Activated gamma-delta T cell (primary cell): ENCODE results near the gene PRICKLE1.

Experiments
- DNase-seq: peaks from one replicate; lab custom pipeline; 2025; lab: John Stamatoyannopoulos, UW

PRICKLE1 gene

GRCh38 chr12:42588524-42589464 is 752 bp downstream of the PRICKLE1 start:
- no peak for DNase-seq

- no peak for DNase-seq
Observed at GRCh38 chr12:42587601-42588523, 1.7 kb downstream of the PRICKLE1 start.

- DNase-seq = no peak
Observed at GRCh38 chr12:42586268-42586667, 3.3 kb downstream of the PRICKLE1 start.

- no peak for DNase-seq
Observed at GRCh38 chr12:42585841-42586216, 3.7 kb downstream of the PRICKLE1 start.

GRCh38 chr12:42585154-42585840 is 4.2 kb downstream of the PRICKLE1 start:
- DNase-seq = no peak

GRCh38 chr12:42584651-42585111 is 4.9 kb downstream of the PRICKLE1 start:
- DNase-seq = no peak

- no peak for DNase-seq
Observed at GRCh38 chr12:42583016-42583415, 6.5 kb downstream of the PRICKLE1 start.

GRCh38 chr12:42582498-42582897 is 7.0 kb downstream of the PRICKLE1 start:
- DNase-seq = no peak

GRCh38 chr12:42582050-42582449 is 7.5 kb downstream of the PRICKLE1 start:
- DNase-seq = no peak

- DNase-seq = no peak
Observed at GRCh38 chr12:42576374-42576773, 13.2 kb downstream of the PRICKLE1 start.

GRCh38 chr12:42575717-42576116 is 13.8 kb downstream of the PRICKLE1 start:
- DNase-seq = no peak

- no peak for DNase-seq
Observed at GRCh38 chr12:42574851-42575266, 14.7 kb downstream of the PRICKLE1 start.

GRCh38 chr12:42571327-42572009 is 18.1 kb downstream of the PRICKLE1 start:
- no peak for DNase-seq

- no peak for DNase-seq
Observed at GRCh38 chr12:42570076-42570475, 19.5 kb downstream of the PRICKLE1 start.

GRCh38 chr12:42568952-42569915 is 20.3 kb downstream of the PRICKLE1 start:
- no peak for DNase-seq

GRCh38 chr12:42565633-42566032 is 23.9 kb downstream of the PRICKLE1 start:
- no peak for DNase-seq

GRCh38 chr12:42564996-42565395 is 24.6 kb downstream of the PRICKLE1 start:
- no peak for DNase-seq

GRCh38 chr12:42564556-42564955 is 25.0 kb downstream of the PRICKLE1 start:
- DNase-seq = no peak

- no peak for DNase-seq
Observed at GRCh38 chr12:42560977-42561376, 28.6 kb downstream of the PRICKLE1 start.

- DNase-seq = no peak
Observed at GRCh38 chr12:42557586-42558172, 31.9 kb downstream of the PRICKLE1 start.
